Stimulated activated CD4-positive, alpha-beta T cell treated with anti-CD3 and anti-CD28 coated beads, Interleukin-4, amount 100 ng/mL, for 4 hours (primary cell): ENCODE results near the gene MVB12B.

ENCODE experiments used
- DNase-seq, 2 experiments: peaks; one replicate each; pipeline ENCODE4 v3.0.0-alpha.2; 2020

Gene MVB12B

DNA sequence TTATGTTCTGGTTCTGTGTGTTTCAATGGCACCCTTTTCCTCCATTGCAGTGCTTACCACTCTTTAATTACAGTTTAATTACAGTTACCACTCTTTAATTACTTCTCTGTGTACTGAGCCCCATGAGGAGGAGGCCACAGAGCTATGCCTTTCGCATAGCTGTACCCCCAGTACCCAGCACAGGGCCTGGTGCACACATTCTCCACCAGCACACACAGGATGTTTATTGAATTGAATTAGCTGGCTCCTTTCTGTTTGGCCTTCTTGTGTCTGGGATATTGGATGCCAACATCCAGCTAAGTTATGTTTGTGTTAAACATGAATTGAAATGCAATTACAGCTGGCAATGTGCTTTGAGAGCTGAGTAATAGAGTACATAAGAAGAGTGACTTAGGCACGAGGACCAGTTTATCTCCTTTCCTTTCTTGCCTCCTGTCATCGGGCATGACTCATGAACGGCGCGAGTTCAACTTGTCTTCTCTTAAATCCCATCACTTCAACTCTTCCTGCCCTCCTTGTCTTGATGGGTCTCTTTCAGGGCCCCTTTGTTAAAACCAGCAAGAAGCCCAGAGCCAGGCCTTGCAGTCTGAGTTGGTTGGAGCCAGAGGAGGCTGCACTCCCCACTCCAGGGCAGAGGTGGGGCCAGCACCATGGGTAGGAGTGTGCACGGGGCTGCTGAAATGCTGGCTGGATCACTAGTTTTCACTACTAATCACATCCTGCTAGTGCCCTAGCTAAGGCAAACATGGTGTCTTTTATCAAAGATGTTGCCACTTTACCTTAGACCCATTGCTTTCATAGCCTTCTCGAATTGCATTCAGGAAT lies 37.4 kb downstream of the MVB12B start:
- no peak for DNase-seq

GRCh38 chr9:126365780-126366179 lies 39.2 kb downstream of the MVB12B start:
- DNase-seq, result no peak

DNA sequence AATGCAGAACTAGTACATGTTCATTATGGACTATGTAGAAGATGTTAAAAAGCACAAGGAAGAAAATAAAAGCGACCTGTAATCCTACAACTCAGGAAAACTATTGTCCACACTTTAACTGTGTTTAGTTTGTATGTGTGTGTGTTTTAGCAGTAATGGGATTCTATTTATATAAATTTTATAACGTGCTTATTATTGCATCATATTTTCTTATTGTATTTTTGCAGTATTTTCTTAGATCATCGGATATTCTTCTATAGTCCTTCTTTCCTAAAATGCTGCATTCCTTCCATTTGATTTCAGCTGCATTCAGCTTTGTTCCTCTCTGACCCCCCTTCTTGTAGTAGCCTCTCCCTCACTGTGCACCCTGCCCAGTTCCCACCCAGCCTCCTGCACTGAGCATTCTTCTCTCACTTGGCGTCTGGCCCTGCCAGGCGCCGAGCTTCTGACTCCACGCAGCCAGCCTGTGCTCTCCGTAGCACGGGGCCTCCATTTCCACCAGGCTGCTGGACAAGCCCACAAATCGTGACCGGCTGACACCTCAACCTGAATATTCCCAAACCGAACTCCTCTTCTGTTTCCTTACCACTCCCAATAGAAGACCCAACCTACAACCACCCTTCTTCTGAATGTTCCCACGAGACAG lies 39.9 kb downstream of the MVB12B start:
- DNase-seq, result no peak

GRCh38 chr9:126367139-126367538 lies 40.5 kb downstream of the MVB12B start:
- DNase-seq, result no peak

- no peak for DNase-seq
These were observed 41.0 kb downstream of the MVB12B start for GRCh38 chr9:126367616-126368015.

GRCh38 chr9:126368020-126368419 lies 41.4 kb downstream of the MVB12B start:
- no peak for DNase-seq

DNA sequence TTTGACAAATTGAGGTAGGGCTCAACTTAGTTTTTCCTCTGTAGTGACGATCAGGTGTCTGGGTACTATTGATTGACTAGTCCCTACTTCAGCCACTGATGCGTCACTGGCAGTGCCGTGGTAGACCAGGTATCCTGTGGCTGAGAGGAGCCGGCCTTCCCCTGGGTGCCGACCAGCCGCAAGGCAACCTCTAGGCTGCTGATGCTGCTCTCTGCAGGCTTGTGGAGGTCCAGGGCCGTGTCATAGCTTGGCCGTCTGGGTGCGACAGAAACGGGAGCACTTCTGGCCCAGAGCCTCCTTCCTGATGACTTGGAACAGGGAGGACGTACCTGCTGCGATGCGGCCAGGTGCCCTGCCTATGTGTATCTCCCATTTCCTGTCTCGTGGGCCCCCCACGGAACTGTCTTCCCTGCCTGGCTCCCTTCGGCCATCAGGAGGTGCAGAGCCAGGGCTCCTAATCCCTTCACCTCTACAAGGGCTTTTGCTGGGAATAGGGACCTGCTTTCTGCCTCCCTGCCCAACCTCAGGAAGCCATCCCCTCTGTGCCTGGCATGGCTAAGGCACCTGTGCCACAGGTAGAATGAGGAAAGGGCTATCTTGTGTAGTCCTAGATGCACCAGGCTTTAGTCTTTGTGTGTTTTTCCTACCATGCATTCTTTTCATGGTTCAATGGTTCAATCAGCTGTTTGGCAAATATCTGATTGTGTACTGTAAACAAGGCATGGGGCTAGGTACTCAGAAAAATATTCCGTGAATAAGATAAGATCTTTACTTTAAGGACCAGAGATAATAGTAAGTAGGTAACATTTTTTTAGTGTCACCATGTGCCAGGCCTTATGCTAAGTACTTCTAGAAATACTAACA lies 44.6 kb downstream of the MVB12B start:
- DNase-seq, result no peak

- DNase-seq, result no peak
These were observed 46.1 kb downstream of the MVB12B start for GRCh38 chr9:126372716-126373115.

GRCh38 chr9:126373241-126373640 lies 46.6 kb downstream of the MVB12B start:
- no peak for DNase-seq

DNA sequence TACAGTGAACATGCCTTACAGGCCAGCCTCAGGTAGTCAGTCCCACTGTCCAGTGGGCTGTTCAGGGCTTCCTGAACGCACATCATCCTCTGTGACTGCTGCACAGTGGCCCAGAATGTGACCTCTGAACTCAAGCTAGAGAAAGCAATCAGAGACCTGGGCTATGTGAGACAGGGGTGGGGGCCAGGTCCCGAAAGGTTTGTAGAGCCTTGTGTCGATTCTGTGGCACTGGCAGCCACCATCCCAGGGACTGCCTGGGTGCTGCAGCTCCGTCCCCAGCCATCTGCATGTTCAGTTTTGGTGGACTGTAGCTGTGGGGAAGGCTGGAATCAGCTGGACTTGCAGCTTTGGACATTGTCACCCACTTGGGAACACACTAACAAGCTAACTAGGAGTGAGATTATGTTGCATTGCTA lies 47.7 kb downstream of the MVB12B start:
- DNase-seq, result no peak

DNA sequence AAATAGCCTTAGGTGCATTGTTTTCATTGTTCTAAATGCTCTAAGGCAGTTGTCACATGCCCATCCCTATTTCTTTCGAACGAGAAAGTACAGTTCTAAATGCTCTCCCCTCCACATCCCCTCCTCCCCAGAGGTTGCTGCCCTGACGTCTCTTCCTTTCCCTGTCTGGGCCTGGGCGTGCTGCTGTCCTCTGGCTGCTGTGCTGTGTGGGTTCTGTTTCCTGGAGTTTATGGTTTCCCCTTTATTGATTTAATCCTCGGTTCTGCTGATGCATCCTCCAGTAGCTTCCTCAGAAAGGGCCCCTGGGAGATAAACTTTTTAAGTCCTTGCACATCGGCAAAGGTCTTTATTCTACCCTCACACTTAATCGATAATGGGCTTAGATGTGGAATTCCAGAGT lies 48.8 kb downstream of the MVB12B start:
- DNase-seq, result no peak

GRCh38 chr9:126376311-126377175 lies 49.9 kb downstream of the MVB12B start:
- no peak for DNase-seq

GRCh38 chr9:126377176-126377509 lies 50.5 kb downstream of the MVB12B start:
- DNase-seq, result no peak

DNA sequence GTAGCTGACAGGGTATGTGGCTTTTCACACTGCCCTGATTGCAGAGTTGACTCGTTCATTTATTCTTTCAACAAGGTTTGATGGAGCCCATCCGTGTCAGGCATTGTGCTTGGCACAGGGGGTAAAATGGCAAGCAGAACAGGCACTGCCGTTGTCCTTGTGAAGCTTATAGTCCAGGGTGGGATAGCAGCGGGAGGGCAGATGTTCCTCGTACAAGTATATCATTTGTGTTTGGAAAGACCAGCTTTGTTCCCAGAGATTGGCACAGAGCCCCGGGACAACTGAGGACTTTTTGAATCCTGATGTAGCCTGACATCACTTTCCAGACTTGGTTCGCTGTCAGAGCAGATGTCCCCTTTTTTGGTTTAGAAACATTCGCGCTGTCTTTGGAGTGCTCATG lies 50.9 kb downstream of the MVB12B start:
- DNase-seq, result no peak

DNA sequence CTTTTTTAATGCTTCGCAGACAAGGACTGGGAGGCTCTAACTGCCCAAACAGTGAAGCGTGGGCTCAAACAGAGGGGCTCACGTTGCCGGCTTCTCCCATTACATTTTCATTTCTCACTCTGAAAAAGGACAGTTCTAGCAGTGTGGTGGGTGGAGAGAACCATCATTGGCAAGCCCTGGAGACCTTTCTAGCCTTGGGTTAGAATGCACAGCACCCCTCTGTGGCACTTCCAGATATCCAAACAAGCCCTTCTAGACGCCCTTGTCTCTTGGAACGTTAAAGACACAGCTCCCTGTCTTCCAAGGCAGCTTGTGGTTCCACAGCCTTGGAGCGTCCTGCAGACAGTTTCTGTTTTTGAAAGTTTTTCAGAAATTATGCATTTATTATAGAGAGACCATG lies 52.1 kb downstream of the MVB12B start:
- DNase-seq, result no peak

GRCh38 chr9:126379661-126380360 lies 53.2 kb downstream of the MVB12B start:
- no peak for DNase-seq

- DNase-seq, result no peak
These were observed 53.8 kb downstream of the MVB12B start for GRCh38 chr9:126380447-126380846.

DNA sequence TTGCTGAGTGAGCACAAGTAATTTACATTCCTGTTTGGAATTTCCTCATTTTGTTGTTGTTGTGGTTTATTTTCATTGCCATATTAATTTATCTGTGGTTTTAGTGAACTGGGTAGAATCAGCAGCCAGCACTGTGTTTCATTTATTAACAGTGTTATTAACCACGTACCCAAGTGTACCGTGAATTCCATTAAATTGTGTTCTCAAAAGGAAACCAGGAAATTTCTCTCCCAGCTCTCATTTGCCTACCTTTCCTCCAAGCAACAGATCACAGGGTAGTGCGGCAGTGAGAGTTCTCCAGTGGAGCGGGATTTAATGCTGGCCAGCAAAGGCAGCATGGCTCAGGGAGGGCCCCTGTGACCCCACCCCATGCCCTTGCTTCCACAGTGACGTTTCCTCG lies 54.6 kb downstream of the MVB12B start:
- DNase-seq, result no peak

DNA sequence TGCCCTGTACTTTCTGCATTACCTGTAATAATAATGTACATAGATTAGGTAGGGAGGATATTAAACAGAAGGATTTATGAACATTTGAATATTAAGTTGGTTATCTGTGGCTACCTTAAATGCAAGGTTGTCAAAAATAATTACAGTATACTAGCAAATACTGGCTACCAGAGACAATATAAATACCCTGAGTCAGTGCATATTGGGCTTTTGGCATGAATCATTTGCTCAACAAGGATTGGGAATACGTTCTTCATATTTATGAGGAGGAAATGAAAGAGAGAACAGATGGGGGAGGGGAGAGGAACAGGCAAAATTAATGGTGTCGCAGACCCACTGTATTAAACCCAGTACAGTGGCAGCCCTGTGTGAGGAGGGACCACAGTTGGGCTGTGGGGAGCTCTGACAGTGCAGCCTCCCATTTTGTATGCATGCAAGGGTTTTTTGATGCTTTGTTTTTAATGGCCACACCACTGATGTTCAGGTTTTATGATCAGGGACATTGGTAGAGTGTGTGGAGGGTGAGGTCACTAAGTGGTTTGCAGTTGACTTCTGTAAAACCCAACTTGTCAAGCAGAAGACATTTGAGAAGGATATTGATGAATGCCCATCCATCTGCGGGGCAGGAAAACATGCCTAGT lies 56.9 kb downstream of the MVB12B start:
- DNase-seq, result no peak

DNA sequence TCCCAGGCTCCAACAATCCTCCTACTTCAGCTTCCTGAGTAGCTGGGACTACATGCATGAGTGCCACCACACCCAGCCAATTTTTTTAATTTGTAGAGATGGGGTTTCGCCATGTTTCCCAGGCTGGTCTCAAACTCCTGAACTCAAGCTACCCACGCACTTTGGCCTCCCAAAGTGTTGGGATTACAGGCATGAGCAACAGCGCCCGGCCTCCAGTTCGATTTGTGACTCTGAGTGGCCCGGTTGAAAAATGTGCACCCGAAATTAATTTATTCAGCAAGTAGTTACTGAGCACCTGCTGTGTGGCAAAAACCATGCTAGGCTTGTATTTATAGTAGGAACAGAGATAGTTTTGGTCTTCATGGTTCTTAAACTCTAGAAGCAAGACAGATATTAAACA lies 58.3 kb downstream of the MVB12B start:
- DNase-seq, result no peak

GRCh38 chr9:126386088-126386487 lies 59.5 kb downstream of the MVB12B start:
- no peak for DNase-seq

DNA sequence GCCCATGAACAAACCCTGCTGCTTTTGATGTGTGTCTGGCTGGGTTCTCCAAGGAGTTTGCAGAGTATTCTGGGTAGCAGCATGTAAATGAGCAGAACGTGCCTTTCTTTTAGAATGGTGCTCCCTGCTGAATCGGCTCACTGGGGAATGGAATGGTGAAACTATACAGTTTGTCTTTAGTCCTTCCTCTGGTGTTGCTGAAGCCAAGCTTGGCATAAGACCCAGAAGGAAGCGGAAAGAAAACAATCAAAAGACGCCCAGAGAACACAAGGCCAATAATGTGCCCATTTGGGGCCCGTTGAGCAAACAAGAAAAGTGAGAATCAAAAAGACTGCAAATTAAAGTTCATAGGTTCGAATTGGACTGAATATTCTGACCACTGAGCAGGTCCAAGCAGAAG lies 60.1 kb downstream of the MVB12B start:
- DNase-seq, result no peak
